Measurements from ENCODE around the gene MAGOH. TPM values are rescaled to one million over a fixed set of nuclear protein-coding genes. Genes with fewer than 3 reads are reported as not detected.

Gene MAGOH
- total and polyA plus RNA-seq, 10 donors: 26.5 to 105 (median 36.2) TPM

GRCh38 chr1:53180951-53181350 lies 57.4 kb downstream of the MAGOH start:
- no peak overlapping the region for H3K27ac ChIP-seq
- no peak for DNase-seq
- peaks cover 0 to 15% (median 8%) of the 10 kb centered on the region in 6 donors for H3K4me1 ChIP-seq
- no peak for TF ChIP-seq POLR2A (IDR thresholded peaks at IDR 0.05)
- TF ChIP-seq POLR2AphosphoS5 (IDR thresholded peaks at IDR 0.05): no peak
- no peak for TF ChIP-seq CTCF (IDR thresholded peaks at IDR 0.05 in 8 of 11, conservative IDR thresholded peaks at IDR 0.05 in 3 of 11)
- intact Hi-C loops (cut with DNase I; ENCODE audit: low total_unique reads): no loop called here
- no peak overlapping the region for H3K4me3 ChIP-seq
- whole genome bisulfite sequencing, 5 donors: 89 to 99% (median 95%) methylated on average over 5 of the region's 5 CpGs
- peaks cover 0 to 11% (median 9%) of the 10 kb centered on the region in 8 donors for H3K9me3 ChIP-seq
- H3K36me3 ChIP-seq: no peaks in the 10 kb centered on the region
- H3K27me3 ChIP-seq (replicated peaks in 1 of 7): peaks cover 0 to 77% (median 21%) of the 10 kb centered on the region in 7 donors

GRCh38 chr1:53180226-53180625 lies 58.1 kb downstream of the MAGOH start:
- Histone ChIP-seq H3K4me3 (no peak overlapping the region), H3K36me3 (no peaks in the 10 kb centered on the region), H3K4me1 (peaks cover 0 to 22% (median 9%) of the 10 kb centered on the region in 6 donors), H3K27me3 (replicated peaks in 1 of 7) (peaks cover 0 to 75% (median 21%) of the 10 kb centered on the region in 7 donors), H3K27ac (no peak overlapping the region), H3K9me3 (peaks cover 0 to 6% (median 4%) of the 10 kb centered on the region in 8 donors)
- no peak for DNase-seq
- WGBS, 5 donors: 72 to 92% (median 84%) methylated on average over 2 of the region's 2 CpGs
- TF ChIP-seq CTCF (IDR thresholded peaks at IDR 0.05 in 8 of 11, conservative IDR thresholded peaks at IDR 0.05 in 3 of 11) (no peak), POLR2A (IDR thresholded peaks at IDR 0.05) (no peak), POLR2AphosphoS5 (IDR thresholded peaks at IDR 0.05) (no peak)
- intact Hi-C loops (cut with DNase I; ENCODE audit: low total_unique reads): no loop called here

Other genes with a start within 250 kb of the MAGOH start
- 1 to 10 TPM in 6 of 7 donors, under 1 TPM in 1; 0.64 to 3.8 (median 1.4) TPM for gene PODN, start 176.3 kb downstream of the MAGOH start, total RNA-seq
- gene PODN, start 176.3 kb downstream of the MAGOH start, polyA plus RNA-seq: 1 to 10 TPM in 2 of 3 donors, under 1 TPM in 1; 0.67 to 3.8 (median 2.6) TPM
- gene SLC1A7, start 95.9 kb downstream of the MAGOH start, total RNA-seq: under 1 TPM in 1 of 7 donors, not detected in 6; 0.10 TPM
- under 1 TPM; 0.02 to 0.19 (median 0.07) TPM for gene SLC1A7, start 95.9 kb downstream of the MAGOH start, polyA plus RNA-seq
- gene CPT2, start 41.7 kb downstream of the MAGOH start, total RNA-seq: 10 to 100 TPM; 14.1 to 30.9 (median 20.9) TPM
- 10 to 100 TPM in 1 of 3 donors, 1 to 10 TPM in 2; 7.1 to 11.3 (median 8.1) TPM for gene CPT2, start 41.7 kb downstream of the MAGOH start, polyA plus RNA-seq
- 10 to 100 TPM; 35.3 to 49.9 (median 45.2) TPM for gene CZIB, start 17.9 kb downstream of the MAGOH start, total RNA-seq
- gene CZIB, start 17.9 kb downstream of the MAGOH start, polyA plus RNA-seq: 10 to 100 TPM; 63.7 to 71.8 (median 71.7) TPM
- 10 to 100 TPM in 1 of 7 donors, 1 to 10 TPM in 6; 4.0 to 14.4 (median 8.0) TPM for gene LRP8, start 89.6 kb upstream of the MAGOH start, total RNA-seq
- 1 to 10 TPM; 1.7 to 2.4 (median 2.0) TPM for gene LRP8, start 89.6 kb upstream of the MAGOH start, polyA plus RNA-seq
- gene DMRTB1, start 220.9 kb upstream of the MAGOH start, total RNA-seq: not detected
- not detected for gene DMRTB1, start 220.9 kb upstream of the MAGOH start, polyA plus RNA-seq

All from spleen (tissue), 11 donors.